NCI-H2107 (cell line): ENCODE measurements around the gene SRBD1.
"Not testable (repeated sequence)": the region's sequence is repeated elsewhere in the genome, so short reads cannot be mapped to it uniquely, and the experiment has no call there.

Source experiments
- DNase-seq: peaks from one replicate; lab custom pipeline; 2025; lab: John Stamatoyannopoulos, UW

Gene SRBD1

DNA sequence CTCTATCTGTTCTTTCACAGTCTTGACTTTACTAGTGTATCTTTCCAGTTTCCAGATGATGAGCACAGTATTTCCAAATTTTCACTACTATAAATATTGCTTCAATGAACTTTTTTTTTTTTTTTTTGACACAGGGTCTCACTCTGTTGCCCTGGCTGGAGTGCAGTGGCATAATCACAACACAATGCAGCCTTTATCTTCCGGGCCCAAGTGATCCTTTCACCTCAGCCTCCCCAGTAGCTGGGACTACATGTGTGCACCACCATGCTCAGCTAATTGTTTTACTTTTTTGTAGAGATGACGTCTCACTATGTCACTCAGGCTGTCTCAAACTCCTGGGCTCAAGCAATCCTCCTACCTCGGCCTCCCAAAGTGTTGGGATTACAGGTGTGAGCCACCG lies 142.8 kb downstream of the SRBD1 start:
- no peak for DNase-seq

DNA sequence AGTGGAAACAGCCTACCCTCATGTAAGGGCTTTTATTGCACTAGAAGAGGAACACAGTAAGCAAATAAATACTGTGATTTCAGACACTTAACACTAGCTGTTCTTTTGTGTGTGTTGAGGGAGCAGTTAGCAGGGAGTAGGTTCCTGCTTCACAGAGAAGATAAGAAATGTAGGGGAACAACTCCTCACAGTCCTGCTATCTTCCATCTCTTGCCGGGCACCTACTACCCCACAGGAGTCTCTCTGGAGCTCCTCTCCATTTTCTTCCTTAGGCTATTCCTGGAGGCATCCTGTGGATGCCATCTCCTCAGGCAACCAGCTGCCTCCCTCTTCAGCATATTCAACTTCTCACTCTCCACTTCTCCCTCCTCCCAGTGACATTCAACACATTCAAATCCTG lies 145.0 kb downstream of the SRBD1 start:
- DNase-seq, result no peak

DNA sequence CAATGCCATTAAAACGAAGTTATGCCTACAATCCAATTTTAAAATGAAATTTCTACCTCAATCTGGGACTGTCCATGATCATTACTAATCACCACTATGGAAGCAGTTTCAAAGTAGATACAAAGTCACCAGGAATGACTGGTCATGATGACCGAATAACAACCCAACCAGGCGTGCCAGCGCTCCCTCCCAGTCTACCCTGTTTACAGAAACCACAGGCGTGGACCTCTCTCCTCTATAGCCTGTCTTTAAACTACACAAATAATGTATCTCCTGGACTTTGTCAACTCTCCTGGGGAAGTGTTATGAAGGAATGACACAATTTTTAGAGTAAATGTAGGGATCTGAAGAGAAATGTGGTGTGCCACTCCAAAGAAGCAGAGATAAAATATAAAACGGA lies 150.2 kb downstream of the SRBD1 start:
- no peak for DNase-seq

DNA sequence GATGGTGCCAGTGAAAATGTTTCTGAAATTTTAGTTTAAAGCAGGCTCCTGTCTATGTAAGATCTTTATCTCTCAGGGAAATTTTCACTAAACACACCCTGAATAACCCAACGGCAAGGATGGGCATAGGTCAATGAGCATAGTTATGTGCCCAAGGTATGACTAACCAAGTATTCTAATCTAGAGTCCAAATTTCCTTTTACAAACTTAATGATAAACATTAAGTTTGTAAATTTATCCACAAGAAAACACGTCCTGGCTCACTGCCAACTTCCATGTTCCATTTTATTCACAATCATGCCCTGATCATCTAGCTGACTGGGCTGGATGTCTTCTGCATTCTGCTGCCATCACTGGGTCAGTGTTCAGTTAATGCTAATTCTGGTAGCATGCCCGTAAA lies 151.2 kb downstream of the SRBD1 start:
- no peak for DNase-seq

DNA sequence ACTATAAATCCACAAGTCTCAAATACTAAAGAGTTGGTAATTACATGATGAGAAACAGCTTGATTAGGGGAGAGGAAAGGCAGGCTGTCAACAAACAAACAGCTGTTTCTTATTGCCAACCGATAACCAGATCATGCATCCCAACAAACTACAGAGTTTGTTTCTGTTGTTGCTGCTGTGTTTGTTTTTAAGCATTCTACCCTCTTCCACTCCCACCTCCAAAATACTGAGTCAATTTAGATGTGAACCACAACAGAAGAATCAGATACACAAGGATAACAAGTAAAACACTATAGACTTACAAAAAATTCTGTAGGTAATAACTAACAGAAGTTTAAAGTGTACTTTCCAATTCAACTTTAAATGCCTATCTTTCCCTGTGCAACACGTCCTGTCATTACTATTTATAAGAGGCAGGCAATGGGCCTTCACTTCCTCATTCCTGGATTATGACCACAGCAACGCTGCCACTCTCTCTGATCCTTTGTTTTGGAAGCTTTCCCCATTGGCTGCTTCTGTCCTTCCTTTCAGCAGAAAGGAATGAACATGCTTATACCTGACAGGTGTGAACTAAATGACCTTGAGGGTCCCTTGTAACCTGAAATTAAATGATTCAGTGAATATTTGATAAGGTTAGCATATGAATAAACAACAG lies 152.0 kb downstream of the SRBD1 start:
- peak; percentile 3 for DNase-seq

DNA sequence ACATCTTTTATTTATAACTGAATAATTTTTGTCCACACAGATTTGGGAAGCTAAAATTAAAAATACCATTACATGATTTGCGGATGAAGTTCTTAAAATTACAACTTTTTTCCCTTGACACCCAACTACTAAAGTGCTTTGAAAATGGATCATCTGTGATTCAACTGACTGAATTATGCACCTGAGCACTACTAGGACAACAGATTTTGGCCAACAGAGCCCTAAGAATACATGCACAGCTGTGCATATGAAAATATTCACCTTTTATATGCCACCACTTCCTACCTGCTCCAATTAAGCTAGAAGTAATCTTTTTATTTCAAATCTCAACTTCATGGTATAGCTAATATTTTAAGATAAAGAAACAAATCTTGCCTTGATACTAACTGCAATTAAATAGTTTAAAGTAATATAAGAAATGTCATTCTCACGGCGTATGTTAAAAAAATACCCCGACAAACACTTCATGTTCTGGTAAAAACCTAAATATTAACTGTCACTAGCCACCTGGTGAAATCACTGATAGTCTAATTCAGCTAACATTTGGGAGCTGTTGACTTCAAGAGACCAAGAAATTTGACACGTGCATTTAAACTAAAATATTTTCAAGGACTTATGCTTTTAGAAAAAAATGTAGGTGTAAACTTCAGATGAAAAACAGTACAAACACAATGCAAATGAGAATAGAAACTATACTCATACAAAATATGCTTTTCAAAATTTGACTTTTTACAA lies 153.7 kb downstream of the SRBD1 start:
- no peak for DNase-seq

DNA sequence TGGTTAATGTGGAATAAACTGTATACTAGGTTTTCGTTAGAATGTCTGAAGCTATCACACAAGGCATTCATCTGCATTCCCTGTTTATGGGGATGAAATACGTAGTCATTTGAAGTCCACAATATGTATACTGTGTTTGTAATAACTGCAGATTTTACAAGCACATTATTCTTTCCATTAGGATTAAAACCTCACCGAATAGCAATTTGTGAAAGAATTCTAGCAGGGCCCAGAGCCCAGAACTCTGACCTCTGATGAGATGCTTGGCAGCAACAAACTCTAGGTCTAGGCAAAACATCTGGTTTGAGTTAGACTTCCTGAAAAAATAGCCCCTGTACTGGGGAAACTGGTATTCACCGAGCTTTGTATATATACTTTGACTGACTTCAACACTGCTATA lies 158.2 kb downstream of the SRBD1 start:
- DNase-seq, result no peak

DNA sequence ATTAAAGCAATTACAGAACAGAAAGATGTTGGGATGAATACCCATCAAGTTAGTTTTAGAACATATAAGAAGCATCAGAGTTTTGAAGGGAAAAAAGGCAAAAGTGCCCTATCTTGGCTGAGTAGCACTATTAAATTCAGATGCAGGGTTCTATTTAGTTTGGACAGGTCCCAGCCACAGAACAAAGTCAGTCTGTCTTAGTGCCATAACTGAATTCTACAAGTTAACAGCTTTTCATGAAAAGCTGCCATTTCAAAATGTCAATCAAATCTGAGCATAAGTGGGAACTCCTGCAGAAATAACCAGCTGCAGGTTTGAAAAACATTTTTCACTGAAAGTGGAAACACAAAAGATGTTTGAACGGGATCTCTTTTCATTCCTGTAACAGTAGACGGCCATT lies 160.4 kb downstream of the SRBD1 start:
- no peak for DNase-seq

DNA sequence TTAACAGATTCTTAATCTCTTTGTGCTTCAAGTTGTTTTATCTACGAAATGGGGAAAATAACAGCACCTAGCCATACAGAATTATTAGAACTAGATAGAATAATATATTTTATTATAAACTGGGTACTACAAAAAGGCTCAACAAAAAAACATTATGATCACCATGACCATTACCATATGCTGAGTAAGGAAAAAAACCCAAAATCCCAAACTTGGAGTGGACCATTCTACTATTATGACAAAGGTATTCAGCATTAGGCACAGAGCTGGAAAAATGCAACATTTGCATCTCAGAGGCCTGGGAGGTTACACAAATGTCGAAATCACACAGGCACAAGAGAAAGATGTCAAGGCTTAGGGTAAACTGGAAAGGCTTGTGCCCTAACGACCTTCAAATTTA lies 162.8 kb downstream of the SRBD1 start:
- no peak for DNase-seq

DNA sequence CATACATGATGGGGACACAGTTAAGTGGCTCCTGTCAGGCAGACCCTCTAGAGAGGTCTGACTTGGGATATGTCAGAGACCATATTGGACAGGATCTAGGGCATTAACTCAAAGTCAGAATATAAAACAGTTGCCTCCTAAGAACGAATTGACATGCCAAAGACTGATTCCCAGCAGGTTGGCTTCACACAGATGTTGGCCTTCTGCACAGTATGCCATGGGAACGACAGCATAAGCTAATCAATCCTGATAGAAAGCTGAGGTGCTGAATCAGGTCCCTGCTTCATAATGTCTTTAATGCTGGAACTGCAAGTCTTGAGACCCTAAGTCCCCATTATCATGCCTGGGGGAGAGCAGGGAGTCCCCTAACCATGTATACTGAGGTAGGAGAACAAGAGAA lies 165.1 kb downstream of the SRBD1 start:
- DNase-seq, result no peak

DNA sequence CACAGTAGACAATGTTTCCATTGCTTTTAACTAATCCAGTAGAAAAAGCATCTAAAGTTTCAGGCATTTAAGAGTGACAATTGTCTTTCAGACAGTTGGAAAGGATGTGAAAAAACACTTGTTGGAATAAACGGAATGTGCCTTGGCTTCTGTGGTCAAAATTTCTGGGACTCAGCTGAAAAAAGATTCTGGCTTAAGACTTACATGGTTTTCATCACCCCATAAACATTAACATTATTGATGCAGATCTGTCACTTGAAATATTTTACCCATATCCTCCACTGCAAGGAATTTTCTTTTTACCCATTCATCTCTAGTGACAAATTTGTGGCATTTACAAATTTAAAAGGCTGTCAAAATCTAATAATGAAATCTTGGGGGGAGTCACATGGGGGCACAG lies 166.0 kb downstream of the SRBD1 start:
- no peak for DNase-seq

DNA sequence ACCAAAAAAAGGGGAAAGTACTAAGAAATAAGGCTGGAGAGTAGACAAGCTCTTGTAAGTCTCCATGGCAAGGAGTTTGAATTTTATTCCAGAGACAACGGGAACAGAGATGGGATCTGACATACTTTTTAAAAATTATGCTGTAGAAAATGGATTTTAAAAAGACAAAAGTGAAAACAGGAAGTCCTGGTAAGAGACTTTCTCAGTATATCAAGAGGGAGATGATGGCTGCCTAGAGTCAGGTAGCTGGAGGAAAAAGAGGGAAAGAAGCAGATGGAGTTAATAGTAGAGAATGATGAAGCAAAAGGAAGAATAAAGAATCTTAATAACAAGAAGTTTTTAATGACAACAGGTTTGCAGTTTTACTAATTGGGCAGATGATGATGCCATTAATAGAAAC lies 168.1 kb downstream of the SRBD1 start:
- DNase-seq, result no peak

DNA sequence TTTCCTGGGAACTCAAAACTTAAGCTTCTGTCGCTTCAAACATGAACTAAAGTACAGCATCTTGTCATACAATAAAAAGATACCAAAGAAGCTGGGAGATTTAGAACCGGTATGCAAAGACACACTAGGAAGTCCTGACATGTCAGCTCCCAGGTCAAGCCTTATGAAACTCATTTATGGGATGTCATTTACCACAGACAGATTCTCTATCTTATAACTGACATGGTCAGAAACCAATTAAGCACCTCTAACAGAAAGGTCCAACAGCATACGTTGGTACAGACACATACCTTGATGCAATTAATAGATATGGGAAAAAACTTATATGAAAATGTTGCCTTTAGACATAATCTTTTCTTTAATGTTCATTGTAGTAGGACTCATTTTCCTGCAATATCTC lies 169.0 kb downstream of the SRBD1 start:
- DNase-seq, result no peak

DNA sequence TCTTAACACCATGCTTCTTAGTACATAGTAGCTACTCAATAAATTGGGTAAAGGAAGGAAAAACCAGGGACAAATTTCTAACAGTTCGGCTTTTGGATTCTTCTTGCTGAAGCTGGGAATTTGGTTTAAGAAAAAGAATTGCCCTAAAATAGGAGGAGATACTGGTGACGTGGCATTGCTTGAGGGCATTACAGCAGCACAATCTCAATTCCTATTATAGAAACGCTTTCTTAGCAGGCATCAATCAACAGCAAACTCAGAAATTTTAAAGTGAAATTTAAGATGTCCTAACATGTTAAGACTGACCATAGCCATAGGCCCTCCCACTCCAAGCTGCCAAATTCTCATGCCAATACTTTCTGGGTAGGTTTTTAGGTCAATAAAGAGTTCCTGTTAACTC lies 169.5 kb downstream of the SRBD1 start:
- DNase-seq, result no peak

DNA sequence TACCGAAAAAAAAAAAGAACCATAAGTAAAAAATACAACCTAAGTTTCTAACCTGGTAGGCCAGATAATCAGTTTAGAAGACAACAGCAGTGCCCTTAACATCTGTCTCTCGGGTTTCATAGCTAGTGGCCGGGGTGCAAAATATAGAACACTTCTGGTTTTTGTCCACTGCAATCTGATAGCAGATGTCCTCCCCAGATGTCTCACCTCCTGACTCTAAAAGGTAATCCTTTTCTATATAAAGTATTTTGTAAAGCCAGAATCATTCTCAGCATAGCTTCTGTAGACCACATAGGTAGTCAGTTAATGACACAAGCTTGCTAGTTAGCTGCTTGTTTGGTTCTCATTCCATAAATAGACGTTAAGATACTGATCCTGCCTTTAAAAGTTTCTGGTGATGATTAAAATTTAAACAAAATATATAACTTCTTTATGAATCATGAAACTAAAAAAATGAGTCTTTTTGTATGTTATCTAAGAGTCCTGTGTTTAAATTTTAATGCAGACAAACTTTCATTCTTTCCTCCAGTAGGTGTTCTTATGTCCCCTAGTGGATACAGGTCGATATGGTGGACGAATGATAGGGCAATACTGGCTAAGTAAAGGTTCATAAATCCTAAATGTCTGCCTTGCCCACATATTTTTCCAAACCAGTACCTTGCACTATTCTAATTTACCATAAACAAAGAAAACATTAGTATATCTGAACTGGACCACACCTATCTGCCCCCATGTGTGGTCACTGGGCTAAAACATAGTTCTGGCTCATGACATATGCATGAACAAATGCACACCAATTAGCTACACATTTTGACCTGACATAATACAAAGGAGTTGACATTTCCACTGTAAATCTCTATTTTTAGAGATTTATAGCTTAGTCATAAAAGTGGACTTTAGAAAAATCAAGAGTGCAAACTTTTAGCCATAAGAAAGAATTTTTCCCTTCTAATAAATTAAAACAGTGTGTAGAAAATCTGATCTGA lies 171.0 kb downstream of the SRBD1 start:
- no peak for DNase-seq

DNA sequence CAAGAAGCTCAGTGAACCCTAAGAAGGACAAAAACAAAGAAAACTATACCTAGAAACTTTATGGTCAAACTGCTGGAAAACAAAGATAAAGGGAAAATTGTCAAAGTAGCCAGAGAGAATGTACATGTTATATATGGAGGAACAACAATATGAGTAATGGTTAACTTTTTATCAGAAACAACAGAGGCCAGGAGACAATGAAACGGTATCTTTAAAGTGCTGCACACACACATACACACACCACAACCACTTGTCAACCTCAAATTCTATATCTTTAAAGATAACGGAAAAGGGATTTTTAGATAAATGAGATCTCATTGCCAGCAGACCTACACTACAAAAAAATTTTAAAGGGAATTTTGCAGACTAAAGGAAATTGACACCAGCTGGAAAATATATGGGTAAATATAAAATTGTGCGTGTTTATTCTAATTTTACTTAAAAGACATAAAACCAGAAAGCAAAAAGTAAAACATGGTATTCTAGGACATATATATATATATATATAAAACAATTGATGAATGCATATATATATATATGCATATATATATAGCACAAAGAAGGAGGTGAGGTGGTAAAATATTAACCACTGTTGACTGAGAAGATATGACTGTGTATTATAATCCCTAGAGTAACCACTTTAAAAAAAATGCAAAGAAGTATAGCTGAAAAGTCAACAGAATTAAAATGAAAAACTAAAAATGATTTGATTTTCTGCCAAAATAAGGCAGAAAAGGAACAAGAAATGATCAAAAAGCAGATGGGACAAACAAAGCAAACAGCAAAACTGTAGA lies 172.0 kb downstream of the SRBD1 start:
- DNase-seq, result no peak

DNA sequence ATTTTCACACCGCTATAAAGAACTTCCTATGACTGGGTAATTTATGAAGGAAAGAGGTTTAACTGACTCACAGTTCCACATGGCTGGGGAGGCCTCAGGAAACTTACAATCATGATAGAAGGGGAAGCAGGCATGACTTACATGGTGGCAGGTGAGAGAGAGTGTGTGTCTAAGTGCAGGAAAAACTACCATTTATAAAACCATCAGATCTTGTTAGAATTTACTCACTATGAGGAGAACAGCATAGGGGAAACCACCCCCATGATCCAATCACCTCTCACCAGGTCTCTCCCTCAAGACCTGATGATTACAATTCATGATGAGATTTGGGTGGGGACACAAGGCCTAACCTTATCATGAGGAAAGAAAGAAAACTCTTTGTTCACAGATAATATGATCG lies 174.6 kb downstream of the SRBD1 start:
- DNase-seq, result no peak

DNA sequence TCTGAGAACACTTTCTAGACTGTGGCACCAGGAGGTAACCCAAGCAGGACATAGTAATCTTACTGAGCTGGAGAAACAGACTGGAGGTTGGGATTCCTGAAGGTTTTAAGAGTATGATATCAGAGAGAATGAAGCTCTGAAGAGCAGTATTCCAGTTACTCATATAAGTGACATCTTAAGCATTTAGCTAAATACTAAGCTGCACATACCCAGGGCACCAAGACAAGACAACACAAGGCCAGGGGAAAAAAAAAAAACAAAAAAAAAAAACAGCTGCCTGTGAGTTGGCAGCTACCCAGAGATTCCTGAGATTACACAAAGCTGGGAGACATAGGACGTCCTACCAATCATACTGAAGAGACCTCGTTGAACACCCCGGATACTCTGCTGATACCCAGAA lies 175.8 kb downstream of the SRBD1 start:
- no peak for DNase-seq

DNA sequence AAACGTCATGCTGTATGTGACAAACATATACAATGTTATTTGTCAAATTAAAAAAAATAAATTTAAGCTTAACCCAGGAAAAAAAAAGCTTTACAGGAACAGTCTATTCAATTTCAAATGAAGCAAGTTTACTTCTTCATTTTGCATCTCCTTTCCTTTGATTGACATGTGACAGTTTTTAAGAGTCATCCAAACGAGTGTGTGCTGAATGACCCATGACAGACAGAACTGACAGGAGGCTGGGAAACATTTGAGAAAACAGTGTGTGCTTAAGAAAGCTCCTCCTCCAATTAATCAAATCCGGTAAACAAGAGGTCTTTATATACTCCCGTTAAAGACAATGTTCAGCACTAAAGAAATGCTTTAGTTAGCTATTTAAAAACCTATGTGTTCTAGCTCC lies 177.7 kb downstream of the SRBD1 start:
- no peak for DNase-seq

DNA sequence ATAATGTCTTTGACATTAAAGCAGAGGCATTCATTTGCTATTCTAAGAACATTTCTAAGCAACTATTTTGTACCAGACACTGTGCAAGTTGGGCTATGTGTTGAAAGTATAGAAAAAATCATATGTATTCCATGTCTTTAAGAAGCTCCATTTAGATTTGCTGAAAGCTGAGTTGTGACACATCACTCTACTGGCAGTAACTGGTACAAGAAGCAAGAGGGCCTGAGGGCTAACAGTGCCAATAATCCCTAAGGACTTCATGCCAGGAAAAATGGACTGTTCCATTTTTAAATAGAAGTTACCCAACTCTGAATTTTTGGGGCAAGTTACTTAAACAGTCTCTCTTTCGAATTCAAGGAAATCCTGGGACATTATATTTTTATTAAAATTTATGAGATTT lies 178.7 kb downstream of the SRBD1 start:
- no peak for DNase-seq

DNA sequence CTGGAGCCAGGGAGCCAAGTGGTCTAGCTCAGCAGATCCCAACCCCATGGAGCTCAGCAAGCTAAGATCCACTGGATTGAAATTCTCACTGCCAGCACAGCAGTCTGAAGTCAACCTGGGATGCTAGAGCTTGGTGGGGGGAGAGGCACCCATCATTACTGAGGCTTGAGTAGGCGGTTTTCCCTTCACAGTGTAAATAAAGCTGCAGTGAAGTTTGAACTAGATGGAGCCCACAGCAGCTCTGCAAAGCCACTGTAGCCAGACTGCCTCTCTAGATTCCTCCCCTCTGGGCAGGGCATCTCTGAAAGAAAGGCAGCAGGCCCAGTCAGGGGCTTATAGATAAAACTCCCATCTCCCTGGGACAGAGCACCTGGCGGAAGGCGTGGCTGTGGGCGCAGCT lies 185.0 kb downstream of the SRBD1 start:
- DNase-seq, result not testable (repeated sequence)

DNA sequence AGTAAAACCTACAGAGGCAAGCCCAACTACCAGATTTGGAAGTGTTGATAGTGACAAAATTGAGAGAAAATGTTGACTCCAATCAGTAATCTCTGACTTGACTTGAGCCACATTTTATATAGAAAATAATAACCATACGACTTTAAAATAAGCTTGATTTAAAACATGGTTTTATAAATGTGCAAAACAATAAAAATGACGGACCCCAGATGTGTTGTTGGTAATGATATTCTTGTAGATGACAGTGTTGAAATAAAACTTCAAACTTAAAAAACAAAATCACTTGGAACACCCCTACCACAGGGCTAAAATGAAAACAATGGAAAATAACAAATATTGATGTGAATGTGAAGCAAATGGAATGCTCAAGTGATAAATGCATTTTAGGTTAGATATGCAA lies 188.1 kb downstream of the SRBD1 start:
- DNase-seq, result no peak
